CD14-positive monocyte (primary cell): ENCODE results near the gene FOXJ2. TPM values are rescaled to one million over a fixed set of nuclear protein-coding genes. Genes with fewer than 3 reads are reported as not detected.
"Not testable (repeated sequence)": the region's sequence is repeated elsewhere in the genome, so short reads cannot be mapped to it uniquely, and the experiment has no call there.

ENCODE experiments used
- DNase-seq, 3 donors: peaks; one replicate each; pipeline ENCODE4 v3.0.0-alpha.2; 2011 to 2022
- H2AFZ ChIP-seq: 2 replicates; pipeline ENCODE4 v1.6.0; 2012; ENCODE audit warnings: mild to moderate bottlenecking, low read depth, low read length, inconsistent platforms; ENCODE audit not compliant: insufficient read depth, poor library complexity, severe bottlenecking
- H3K27ac ChIP-seq, 2 donors: 1 replicate in 1 of 2; 2 replicates in 1 of 2; pipeline ENCODE4 v1.5.1; 2012 to 2013; ENCODE audit warnings: low read length in 2 of 2, control low read depth in 1 of 2, inconsistent platforms in 1 of 2, low read depth in 1 of 2, mild to moderate bottlenecking in 1 of 2
- H3K27me3 ChIP-seq, 2 donors: one replicate each; pipeline versions ENCODE4 v1.6.0 to v1.6.1; 2011 to 2013; ENCODE audit warnings: low read length in 2 of 2; ENCODE audit not compliant: control insufficient read depth in 2 of 2, insufficient read depth in 2 of 2
- H3K36me3 ChIP-seq, 2 donors: replicated peaks in 1 of 2; 1 replicate in 1 of 2; 2 replicates in 1 of 2; pipeline versions ENCODE4 v1.5.1 to v1.6.1; 2012 to 2013; ENCODE audit warnings: low read length in 2 of 2, control low read depth in 1 of 2, inconsistent platforms in 1 of 2, mild to moderate bottlenecking in 1 of 2; ENCODE audit not compliant: insufficient read depth in 2 of 2, control insufficient read depth in 1 of 2
- H3K4me1 ChIP-seq, 2 donors: 1 replicate in 1 of 2; 2 replicates in 1 of 2; pipeline versions ENCODE4 v1.5.1 to v1.6.1; 2012 to 2013; ENCODE audit warnings: low read length in 2 of 2, control low read depth in 1 of 2, inconsistent platforms in 1 of 2, mild to moderate bottlenecking in 1 of 2, moderate library complexity in 1 of 2; ENCODE audit not compliant: insufficient read depth in 2 of 2, control insufficient read depth in 1 of 2
- H3K4me2 ChIP-seq: replicated peaks from 2 replicates; pipeline ENCODE3; 2012; ENCODE audit warnings: low read length, moderate library complexity, mild to moderate bottlenecking; ENCODE audit not compliant: poor library complexity, severe bottlenecking; ENCODE audit errors: extremely low read depth
- H3K4me3 ChIP-seq, 3 experiments: fragments of 200-600 bp in 1 of 3; sonication (generic) in 1 of 3; replicated peaks in 1 of 3; 1 replicate in 2 of 3; 2 replicates in 1 of 3; pipeline ENCODE4 v1.5.1; 2011 to 2013; ENCODE audit warnings: low read length in 3 of 3, mild to moderate bottlenecking in 3 of 3, control low read depth in 2 of 3, low read depth in 2 of 3, inconsistent platforms in 1 of 3, moderate library complexity in 1 of 3
- H3K79me2 ChIP-seq: 2 replicates; pipeline ENCODE4 v1.6.0; 2012; ENCODE audit warnings: mild to moderate bottlenecking, control low read depth, inconsistent platforms, low read length, moderate library complexity; ENCODE audit not compliant: insufficient read depth
- H3K9ac ChIP-seq: 2 replicates; pipeline ENCODE4 v1.6.0; 2017; ENCODE audit warnings: low read length, mild to moderate bottlenecking; ENCODE audit not compliant: insufficient read depth, poor library complexity, severe bottlenecking
- H3K9me3 ChIP-seq, 2 donors: replicated peaks in 1 of 2; 1 replicate in 1 of 2; 2 replicates in 1 of 2; pipeline versions ENCODE4 v1.5.1 to v1.6.1; 2012 to 2013; ENCODE audit warnings: low read length in 2 of 2, control low read depth in 1 of 2; ENCODE audit not compliant: control insufficient read depth in 1 of 2, insufficient read depth in 1 of 2
- H4K20me1 ChIP-seq: 2 replicates; pipeline ENCODE4 v1.6.0; 2012; ENCODE audit warnings: mild to moderate bottlenecking, low read length, control low read depth, moderate library complexity; ENCODE audit not compliant: insufficient read depth
- H3K27ac Mint-ChIP-seq, 7 donors: one replicate each; pipeline ENCODE4 v1.8.0; 2020; ENCODE audit warnings: mild to moderate bottlenecking in 7 of 7, mixed read lengths in 7 of 7, moderate library complexity in 6 of 7, inconsistent platforms in 2 of 7
- H3K27me3 Mint-ChIP-seq, 3 donors: one replicate each; pipeline ENCODE4 v1.8.0; 2021 to 2022; ENCODE audit warnings: low read depth in 3 of 3, mild to moderate bottlenecking in 3 of 3, mixed read lengths in 3 of 3, moderate library complexity in 3 of 3, inconsistent platforms in 1 of 3
- H3K36me3 Mint-ChIP-seq, 2 donors: one replicate each; pipeline ENCODE4 v1.8.0; 2020; ENCODE audit warnings: mixed read lengths in 2 of 2, inconsistent platforms in 1 of 2, mild to moderate bottlenecking in 1 of 2
- H3K4me1 Mint-ChIP-seq: one replicate; pipeline ENCODE4 v1.8.0; 2020; ENCODE audit warnings: mild to moderate bottlenecking, mixed read lengths
- H3K4me3 Mint-ChIP-seq, 2 donors: one replicate each; pipeline ENCODE4 v1.8.0; 2020; ENCODE audit warnings: mild to moderate bottlenecking in 2 of 2, mixed read lengths in 2 of 2, moderate library complexity in 1 of 2
- H3K9me3 Mint-ChIP-seq, 7 donors: one replicate each; pipeline ENCODE4 v1.8.0; 2020 to 2022; ENCODE audit warnings: mixed read lengths in 7 of 7, mild to moderate bottlenecking in 6 of 7, moderate library complexity in 6 of 7, inconsistent platforms in 2 of 7
- CTCF ChIP-seq: fragments of 200-600 bp; IDR thresholded peaks from one replicate; pipeline ENCODE4 v1.8.0; 2022; ENCODE audit warnings: antibody characterized with exemption, mild to moderate bottlenecking
- WGBS: methylation state at CpG from one replicate; pipeline ENCODE4 v1.1.5; 2013; ENCODE audit warnings: missing lambda C conversion rate; ENCODE audit not compliant: insufficient coverage; 5-methylcytosine and 5-hydroxymethylcytosine counted together
- intact Hi-C, 2 donors: fragments of 100-400 bp; cut with micrococcal nuclease; formaldehyde crosslinking; loops; one replicate each; pipeline versions ENCODE4 v1.15.0 to v1.15.1; 2023
- polyA plus RNA-seq, 3 donors: library from polyadenylated mRNA; depleted of rRNA in 1 of 3; unstranded in 2 of 3; stranded (reverse) in 1 of 3; fragments of 300-500 nt in 2 of 3; fragments of >200 nt in 1 of 3; fragmentation: Illumina TruSeq in 2 of 3; gene quantifications; 1 replicate in 2 of 3; 2 replicates in 1 of 3; pipeline ENCODE4 v1.2.3, GENCODE V29; 2012 to 2021

FOXJ2 gene
- polyA plus RNA-seq, 3 donors = 4.9 to 15.0 (median 7.4) TPM

GRCh38 chr12:7994731-7995205 lies 37.7 kb upstream of the FOXJ2 start:
- no peak overlapping the region for H3K4me3 Mint-ChIP-seq
- Histone ChIP-seq H3K4me2 (no peak overlapping the region), H3K36me3 (no peaks in the 10 kb centered on the region), H3K4me1 (peaks cover 32 to 45% of the 10 kb centered on the region in 2 donors), H3K9ac (no peak overlapping the region), H3K27ac (peak overlapping the region in 1 of 2 donors; percentile 59), H2AFZ (no peak overlapping the region), H3K9me3 (peaks cover 3 to 6% of the 10 kb centered on the region in 2 donors), H3K27me3 (no peaks in the 10 kb centered on the region), H3K79me2 (no peaks in the 10 kb centered on the region), H4K20me1 (no peaks in the 10 kb centered on the region), H3K4me3 (no peak overlapping the region)
- peak in 2 of 3 donors; percentile 52 to 57 for DNase-seq
- peaks cover 2 to 13% (median 9%) of the 10 kb centered on the region in 7 donors for H3K9me3 Mint-ChIP-seq
- no peak for TF ChIP-seq CTCF
- H3K36me3 Mint-ChIP-seq = peaks cover 0 to 1% of the 10 kb centered on the region in 2 donors
- peak overlapping the region in 2 of 7 donors; percentile 49 to 55 for H3K27ac Mint-ChIP-seq
- peaks cover 0 to 5% (median 0%) of the 10 kb centered on the region in 3 donors for H3K27me3 Mint-ChIP-seq
- 63% methylated on average over 4 of the region's 7 CpGs for WGBS
- H3K4me1 Mint-ChIP-seq = peaks cover 21% of the 10 kb centered on the region
- intact Hi-C loops = loop anchor here (1.0 to 10.0 kb wide), 6 partner anchors 32 to 134 kb away; partner anchors contain the start of gene SLC2A3 (in 1 of the 2)

GRCh38 chr12:7995266-7995963 lies 37.1 kb upstream of the FOXJ2 start:
- peaks cover 0 to 5% (median 0%) of the 10 kb centered on the region in 3 donors for H3K27me3 Mint-ChIP-seq

GRCh38 chr12:8000827-8001226 lies 31.7 kb upstream of the FOXJ2 start:
- Mint-ChIP-seq H3K27ac (peak overlapping the region in 1 of 7 donors; percentile 43), H3K9me3 (peaks cover 2 to 13% (median 9%) of the 10 kb centered on the region in 7 donors)
- H3K4me3 ChIP-seq, H3K9me3 ChIP-seq, H3K27me3 Mint-ChIP-seq, H3K36me3 ChIP-seq, H3K4me1 ChIP-seq, H4K20me1 ChIP-seq, intact Hi-C loops, H3K36me3 Mint-ChIP-seq, H2AFZ ChIP-seq, H3K27me3 ChIP-seq, H3K4me3 Mint-ChIP-seq, H3K9ac ChIP-seq, H3K4me1 Mint-ChIP-seq, H3K79me2 ChIP-seq, H3K4me2 ChIP-seq, H3K27ac ChIP-seq: not testable (repeated sequence)
- DNase-seq = peak in 1 of 3 donors; percentile 23
- 85% methylated on average over 2 of the region's 3 CpGs for WGBS

More at GRCh38 chr12:7995266-7995963, 37.1 kb upstream of the FOXJ2 start:
- Histone ChIP-seq H3K27ac (peak overlapping the region in 1 of 2 donors; percentile 59), H3K4me2 (no peak overlapping the region), H3K36me3 (no peaks in the 10 kb centered on the region), H3K79me2 (no peaks in the 10 kb centered on the region), H3K27me3 (no peaks in the 10 kb centered on the region), H3K4me1 (peaks cover 26 to 40% of the 10 kb centered on the region in 2 donors), H2AFZ (no peak overlapping the region), H3K9ac (no peak overlapping the region), H3K9me3 (peaks cover 3 to 6% of the 10 kb centered on the region in 2 donors), H4K20me1 (no peaks in the 10 kb centered on the region), H3K4me3 (no peak overlapping the region)
- DNase-seq = peak; percentile 86 to 94 (median 93)
- Mint-ChIP-seq H3K4me1 (peaks cover 15% of the 10 kb centered on the region), H3K36me3 (no peaks in the 10 kb centered on the region), H3K27ac (no peak overlapping the region), H3K9me3 (peaks cover 2 to 13% (median 9%) of the 10 kb centered on the region in 7 donors), H3K4me3 (no peak overlapping the region)
- intact Hi-C loops = loop anchor here (1.0 to 10.0 kb wide), 6 partner anchors 33 to 135 kb away; partner anchors contain the start of gene SLC2A3 (in 1 of the 2)
- WGBS = 41% methylated on average over 7 of the region's 9 CpGs
- peak; percentile 84 for TF ChIP-seq CTCF
